GM12878 (cell line): ENCODE results near the gene NEK5. TPM values are rescaled to one million over a fixed set of nuclear protein-coding genes. Genes with fewer than 3 reads are reported as not detected.
"Not testable (repeated sequence)": the region's sequence is repeated elsewhere in the genome, so short reads cannot be mapped to it uniquely, and the experiment has no call there.

ENCODE experiments used
- ATAC-seq: fragments of 200-7000 bp; cut with Tn5 transposase; 3 replicates; pipeline ENCODE4 v1.9.1; 2020; ENCODE audit warnings: mild to moderate bottlenecking, moderate library complexity
- BruUV-seq: library from RNA; stranded (reverse); fragments of 400-500 nt; replicated peaks from 2 replicates; lab custom pipeline; 2021; lab: Mats Ljungman, UMichigan
- CTCF ChIA-PET: fragments of 300-600 bp; sonication (Branson Sonifier 250); formaldehyde crosslinking; extraction: SDS; loops from one replicate; lab custom pipeline; 2021; ENCODE audit warnings: inconsistent platforms; lab: Yijun Ruan, JAX
- POLR2A ChIA-PET: fragments of 350-600 bp; formaldehyde crosslinking; extraction: SDS; loops from one replicate; lab custom pipeline; 2021; ENCODE audit warnings: inconsistent platforms; lab: Charles Lee
- RAD21 ChIA-PET: fragments of 300-600 bp; sonication (Branson Sonifier 250); formaldehyde crosslinking; loops from one replicate; lab custom pipeline; 2023; ENCODE audit warnings: antibody characterized with exemption; ENCODE audit not compliant: unreplicated experiment; lab: Charles Lee
- SMC1A ChIA-PET: fragments of 300-600 bp; sonication (Branson Sonifier 250); formaldehyde crosslinking; loops from one replicate; lab custom pipeline; 2023; ENCODE audit not compliant: unreplicated experiment, uncharacterized antibody; lab: Charles Lee
- DNase-seq: peaks from one replicate; pipeline ENCODE4 v3.0.0-alpha.2; 2011; ENCODE audit warnings: low read depth, low spot score
- FAIRE-seq: peaks from 3 replicates; lab custom pipeline; 2011; peaks lifted over from hg19 to GRCh38; lab: Jason Lieb, UNC
- H2AFZ ChIP-seq: 2 replicates; pipeline ENCODE4 v1.6.0; 2011; ENCODE audit warnings: low read depth, low read length, control low read depth; ENCODE audit not compliant: control insufficient read depth
- H3K27ac ChIP-seq: 2 replicates; pipeline ENCODE4 v1.5.1; 2011; ENCODE audit warnings: control low read depth; ENCODE audit not compliant: control insufficient read depth, insufficient read depth
- H3K27me3 ChIP-seq, 2 experiments: replicated peaks in 1 of 2; 2 replicates each; pipeline versions ENCODE4 v1.6.0 to v1.6.1; 2011; ENCODE audit warnings: low read length in 1 of 2; ENCODE audit not compliant: control insufficient read depth in 2 of 2, insufficient read depth in 2 of 2
- H3K36me3 ChIP-seq, 2 experiments: 2 replicates each; pipeline ENCODE4 v1.5.1; 2011; ENCODE audit warnings: low read length in 1 of 2; ENCODE audit not compliant: control insufficient read depth in 2 of 2, insufficient read depth in 2 of 2
- H3K4me1 ChIP-seq: 2 replicates; pipeline ENCODE4 v1.6.1; 2011; ENCODE audit warnings: mild to moderate bottlenecking, low read length, moderate library complexity, mixed read lengths; ENCODE audit not compliant: control insufficient read depth, insufficient read depth
- H3K4me2 ChIP-seq: 2 replicates; pipeline ENCODE4 v1.6.0; 2011; ENCODE audit warnings: control low read depth; ENCODE audit not compliant: control insufficient read depth, insufficient read depth
- H3K4me3 ChIP-seq: fragments of 200-600 bp; sonication (generic); 2 replicates; pipeline ENCODE4 v1.5.1; 2016
- H3K79me2 ChIP-seq: 2 replicates; pipeline ENCODE4 v1.6.0; 2011; ENCODE audit warnings: low read length; ENCODE audit not compliant: control insufficient read depth, insufficient read depth
- H3K9ac ChIP-seq: 2 replicates; pipeline ENCODE4 v1.8.0; 2011; ENCODE audit warnings: low read length, control low read depth, mixed read lengths; ENCODE audit not compliant: control insufficient read depth, insufficient read depth
- H3K9me3 ChIP-seq: replicated peaks from 3 replicates; pipeline ENCODE4 v1.5.1; 2011; ENCODE audit warnings: mild to moderate bottlenecking, low read length; ENCODE audit not compliant: control insufficient read depth, insufficient read depth
- H4K20me1 ChIP-seq: 2 replicates; pipeline ENCODE4 v1.6.0; 2011; ENCODE audit not compliant: control insufficient read depth, insufficient read depth
- NBN ChIP-seq: fragments of 450-650 bp; IDR thresholded peaks from 2 replicates; pipeline ENCODE4 v1.6.1; 2016
- PML ChIP-seq: IDR thresholded peaks from 2 replicates; pipeline ENCODE4 v1.6.1; 2012; ENCODE audit warnings: low read length, inconsistent platforms
- POLR2A ChIP-seq: IDR thresholded peaks from 2 replicates; pipeline ENCODE4 v1.6.1; 2011; ENCODE audit warnings: low read depth, mild to moderate bottlenecking, low read length
- SRF ChIP-seq, 2 experiments: IDR thresholded peaks; 2 replicates each; pipeline ENCODE4 v1.6.1; 2011; ENCODE audit warnings: low read depth in 2 of 2, low read length in 2 of 2, mild to moderate bottlenecking in 1 of 2, moderate library complexity in 1 of 2
- SUPT20H ChIP-seq: IDR thresholded peaks from 2 replicates; pipeline ENCODE4 v1.6.1; 2011; ENCODE audit warnings: low read depth, mild to moderate bottlenecking, low read length, moderate library complexity, borderline replicate concordance; ENCODE audit not compliant: control insufficient read depth
- TCF7 ChIP-seq: IDR thresholded peaks from 2 replicates; pipeline ENCODE4 v1.6.1; 2014; ENCODE audit warnings: antibody characterized with exemption, borderline replicate concordance
- ZNF207 ChIP-seq: fragments of 450-650 bp; IDR thresholded peaks from 2 replicates; pipeline ENCODE4 v1.6.1; 2014; ENCODE audit warnings: antibody characterized with exemption, mild to moderate bottlenecking, borderline replicate concordance
- WGBS: methylation state at CpG from one replicate; pipeline ENCODE4 v1.1.6; 2016; ENCODE audit warnings: low lambda C conversion rate; ENCODE audit not compliant: insufficient replicate concordance, insufficient coverage; ENCODE audit errors: missing lambda C conversion rate; 5-methylcytosine and 5-hydroxymethylcytosine counted together
- in situ Hi-C: fragments of 300-500 bp; cut with MboI; formaldehyde crosslinking; loops from 9 replicates; pipeline ENCODE4 v1.14.3; 2018; ENCODE audit warnings: mixed read lengths
- intact Hi-C: fragments of 100-400 bp; cut with micrococcal nuclease; formaldehyde crosslinking; loops from one replicate; pipeline ENCODE4 v1.14.2; 2022; ENCODE audit not compliant: unreplicated experiment
- polyA plus RNA-seq, 11 experiments: library from polyadenylated mRNA; depleted of rRNA in 4 of 11; unstranded in 6 of 11; stranded (reverse) in 5 of 11; fragments of >200 nt; fragmentation: Nextera tagmentation in 4 of 11; fragmentation: Illumina TruSeq in 1 of 11; extraction: Ambion mirVana in 4 of 11; extraction: Trizol in 1 of 11; gene quantifications; 1 replicate in 1 of 11; 2 replicates in 10 of 11; pipeline versions ENCODE4 v1.2.1 to v1.2.3, GENCODE V29; 2011 to 2016; ENCODE audit warnings: inconsistent platforms in 2 of 11, missing spikeins in 2 of 11, low read depth in 1 of 11
- total RNA-seq, 4 experiments: library from RNA; depleted of rRNA in 3 of 4; stranded (reverse); fragments of >200 nt in 3 of 4; fragmentation: Illumina TruSeq in 1 of 4; extraction: Trizol in 1 of 4; gene quantifications; 2 replicates each; pipeline versions ENCODE4 v1.2.1 to v1.2.3, GENCODE V29; 2013 to 2021
- TF ChIP-seq, protein P1 (sequence below): fragments of 450-650 bp; IDR thresholded peaks from 2 replicates; pipeline ENCODE4 v1.6.1; 2017; ENCODE audit warnings: mild to moderate bottlenecking
- TF ChIP-seq, protein P2 (sequence below): fragments of 450-650 bp; IDR thresholded peaks from 2 replicates; pipeline ENCODE4 v1.6.1; 2016; ENCODE audit warnings: mild to moderate bottlenecking
- TF ChIP-seq, protein P3 (sequence below), 3 experiments: IDR thresholded peaks in 2 of 3; conservative IDR thresholded peaks in 1 of 3; 2 replicates each; pipeline ENCODE4 v1.5.1; 2011; ENCODE audit warnings: low read depth in 3 of 3, low read length in 3 of 3, mild to moderate bottlenecking in 3 of 3, control low read depth in 2 of 3, moderate library complexity in 2 of 3, inconsistent platforms in 1 of 3, mixed read lengths in 1 of 3; ENCODE audit not compliant: control insufficient read depth in 2 of 3, insufficient read depth in 1 of 3; ENCODE audit errors: extremely low read depth in 1 of 3
- TF ChIP-seq, protein P4 (sequence below): IDR thresholded peaks from 2 replicates; pipeline ENCODE4 v1.6.1; 2012; ENCODE audit warnings: low read length, inconsistent platforms

The NEK5 gene
- total and polyA plus RNA-seq, 10 of the 15 experiments (the other 5 are each of a cell fraction or from before 2014, with no cell fraction given) = 0.04 to 0.32 (median 0.20) TPM; not detected in 6

DNA sequence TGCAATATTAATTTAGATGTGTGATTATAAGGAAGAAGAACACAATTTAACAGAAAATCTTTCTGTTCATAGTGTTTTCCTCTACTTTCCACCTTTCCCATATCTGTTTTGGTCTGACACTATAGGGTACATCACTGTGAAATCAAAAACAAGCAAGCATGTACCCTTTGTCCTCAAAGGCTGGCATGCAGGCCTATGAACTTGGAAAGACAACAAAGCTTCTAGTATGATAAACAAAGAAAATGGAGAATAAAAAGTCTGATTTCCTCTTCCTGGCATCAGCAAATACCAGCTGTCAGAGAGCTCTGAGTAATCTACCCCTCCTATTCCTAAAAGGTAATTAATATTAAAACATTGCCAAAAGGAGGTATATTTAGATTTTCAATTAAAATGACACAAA, 36.1 kb upstream of the NEK5 start:
- no peak for FAIRE-seq
- Histone ChIP-seq H3K9ac (no peak overlapping the region), H2AFZ (no peak overlapping the region), H3K4me3 (no peak overlapping the region), H3K27me3 (no peaks in the 10 kb centered on the region), H3K9me3 (no peaks in the 10 kb centered on the region), H4K20me1 (no peaks in the 10 kb centered on the region), H3K79me2 (no peaks in the 10 kb centered on the region), H3K4me1 (no peaks in the 10 kb centered on the region), H3K36me3 (peaks cover 0 to 4% of the 10 kb centered on the region in 2 experiments; a peak in 1 of 4 replicates), H3K27ac (no peak overlapping the region), H3K4me2 (no peak overlapping the region)
- intact Hi-C loops (no loop called here), in situ Hi-C loops (no loop called here)
- no peak for DNase-seq
- no peak for TF ChIP-seq POLR2A
- TF ChIP-seq, protein P1, sequence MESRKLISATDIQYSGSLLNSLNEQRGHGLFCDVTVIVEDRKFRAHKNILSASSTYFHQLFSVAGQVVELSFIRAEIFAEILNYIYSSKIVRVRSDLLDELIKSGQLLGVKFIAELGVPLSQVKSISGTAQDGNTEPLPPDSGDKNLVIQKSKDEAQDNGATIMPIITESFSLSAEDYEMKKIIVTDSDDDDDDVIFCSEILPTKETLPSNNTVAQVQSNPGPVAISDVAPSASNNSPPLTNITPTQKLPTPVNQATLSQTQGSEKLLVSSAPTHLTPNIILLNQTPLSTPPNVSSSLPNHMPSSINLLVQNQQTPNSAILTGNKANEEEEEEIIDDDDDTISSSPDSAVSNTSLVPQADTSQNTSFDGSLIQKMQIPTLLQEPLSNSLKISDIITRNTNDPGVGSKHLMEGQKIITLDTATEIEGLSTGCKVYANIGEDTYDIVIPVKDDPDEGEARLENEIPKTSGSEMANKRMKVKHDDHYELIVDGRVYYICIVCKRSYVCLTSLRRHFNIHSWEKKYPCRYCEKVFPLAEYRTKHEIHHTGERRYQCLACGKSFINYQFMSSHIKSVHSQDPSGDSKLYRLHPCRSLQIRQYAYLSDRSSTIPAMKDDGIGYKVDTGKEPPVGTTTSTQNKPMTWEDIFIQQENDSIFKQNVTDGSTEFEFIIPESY = no peak
- no peak for TF ChIP-seq ZNF207
- TF ChIP-seq, protein P2, sequence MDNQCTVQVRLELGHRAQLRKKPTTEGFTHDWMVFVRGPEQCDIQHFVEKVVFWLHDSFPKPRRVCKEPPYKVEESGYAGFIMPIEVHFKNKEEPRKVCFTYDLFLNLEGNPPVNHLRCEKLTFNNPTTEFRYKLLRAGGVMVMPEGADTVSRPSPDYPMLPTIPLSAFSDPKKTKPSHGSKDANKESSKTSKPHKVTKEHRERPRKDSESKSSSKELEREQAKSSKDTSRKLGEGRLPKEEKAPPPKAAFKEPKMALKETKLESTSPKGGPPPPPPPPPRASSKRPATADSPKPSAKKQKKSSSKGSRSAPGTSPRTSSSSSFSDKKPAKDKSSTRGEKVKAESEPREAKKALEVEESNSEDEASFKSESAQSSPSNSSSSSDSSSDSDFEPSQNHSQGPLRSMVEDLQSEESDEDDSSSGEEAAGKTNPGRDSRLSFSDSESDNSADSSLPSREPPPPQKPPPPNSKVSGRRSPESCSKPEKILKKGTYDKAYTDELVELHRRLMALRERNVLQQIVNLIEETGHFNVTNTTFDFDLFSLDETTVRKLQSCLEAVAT = no peak
- TF ChIP-seq NBN = no peak
- TF ChIP-seq, protein P3, sequence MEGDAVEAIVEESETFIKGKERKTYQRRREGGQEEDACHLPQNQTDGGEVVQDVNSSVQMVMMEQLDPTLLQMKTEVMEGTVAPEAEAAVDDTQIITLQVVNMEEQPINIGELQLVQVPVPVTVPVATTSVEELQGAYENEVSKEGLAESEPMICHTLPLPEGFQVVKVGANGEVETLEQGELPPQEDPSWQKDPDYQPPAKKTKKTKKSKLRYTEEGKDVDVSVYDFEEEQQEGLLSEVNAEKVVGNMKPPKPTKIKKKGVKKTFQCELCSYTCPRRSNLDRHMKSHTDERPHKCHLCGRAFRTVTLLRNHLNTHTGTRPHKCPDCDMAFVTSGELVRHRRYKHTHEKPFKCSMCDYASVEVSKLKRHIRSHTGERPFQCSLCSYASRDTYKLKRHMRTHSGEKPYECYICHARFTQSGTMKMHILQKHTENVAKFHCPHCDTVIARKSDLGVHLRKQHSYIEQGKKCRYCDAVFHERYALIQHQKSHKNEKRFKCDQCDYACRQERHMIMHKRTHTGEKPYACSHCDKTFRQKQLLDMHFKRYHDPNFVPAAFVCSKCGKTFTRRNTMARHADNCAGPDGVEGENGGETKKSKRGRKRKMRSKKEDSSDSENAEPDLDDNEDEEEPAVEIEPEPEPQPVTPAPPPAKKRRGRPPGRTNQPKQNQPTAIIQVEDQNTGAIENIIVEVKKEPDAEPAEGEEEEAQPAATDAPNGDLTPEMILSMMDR (IDR thresholded peaks at IDR 0.05 in 2 of 3, conservative IDR thresholded peaks at IDR 0.05 in 1 of 3; ENCODE audit: control insufficient read depth in 2 of 3, extremely low read depth in 1 of 3, insufficient read depth in 1 of 3, low read depth in 3 of 3, low read length in 3 of 3) = no peak
- no peak for TF ChIP-seq PML
- no peak for TF ChIP-seq SRF (IDR thresholded peaks at IDR 0.05; ENCODE audit: low read depth in 2 of 2, low read length in 2 of 2)
- TF ChIP-seq, protein P4, sequence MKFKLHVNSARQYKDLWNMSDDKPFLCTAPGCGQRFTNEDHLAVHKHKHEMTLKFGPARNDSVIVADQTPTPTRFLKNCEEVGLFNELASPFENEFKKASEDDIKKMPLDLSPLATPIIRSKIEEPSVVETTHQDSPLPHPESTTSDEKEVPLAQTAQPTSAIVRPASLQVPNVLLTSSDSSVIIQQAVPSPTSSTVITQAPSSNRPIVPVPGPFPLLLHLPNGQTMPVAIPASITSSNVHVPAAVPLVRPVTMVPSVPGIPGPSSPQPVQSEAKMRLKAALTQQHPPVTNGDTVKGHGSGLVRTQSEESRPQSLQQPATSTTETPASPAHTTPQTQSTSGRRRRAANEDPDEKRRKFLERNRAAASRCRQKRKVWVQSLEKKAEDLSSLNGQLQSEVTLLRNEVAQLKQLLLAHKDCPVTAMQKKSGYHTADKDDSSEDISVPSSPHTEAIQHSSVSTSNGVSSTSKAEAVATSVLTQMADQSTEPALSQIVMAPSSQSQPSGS = no peak
- no peak for TF ChIP-seq SUPT20H
- no peak for TF ChIP-seq TCF7
- ChIA-PET POLR2A (interaction anchor here (0.5 kb wide), 1 partner anchor 21 kb away, joined by 4 read pairs; no protein-coding TSS in a partner anchor), CTCF (interaction anchor here (0.6 to 0.7 kb wide), 2 partner anchors 22 to 317 kb away, joined by 3 read pairs; no protein-coding TSS in a partner anchor), SMC1A (no interaction called here), RAD21 (no interaction called here)
- no peak for ATAC-seq
- no TSS peak for BruUV-seq

DNA sequence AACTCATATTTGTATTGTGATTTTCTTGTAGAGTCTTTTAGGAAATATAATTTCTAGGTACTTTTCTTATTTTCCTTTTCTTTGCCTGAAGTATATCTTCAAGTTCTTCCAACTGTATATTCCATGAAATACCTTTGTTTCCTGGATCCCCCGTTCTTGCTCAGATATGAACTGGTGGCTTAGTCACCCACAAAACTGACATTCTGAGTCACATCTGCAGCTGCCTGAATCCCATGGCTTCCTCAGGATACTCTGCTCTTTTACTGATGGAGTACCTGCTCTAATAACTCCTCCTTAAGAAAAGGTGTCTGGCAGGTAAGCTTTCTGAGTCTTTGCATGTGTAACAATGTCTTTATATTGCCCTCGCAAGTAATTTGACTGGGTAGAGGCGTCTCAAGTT, 35.0 kb upstream of the NEK5 start:
- CTCF ChIA-PET, FAIRE-seq: not testable (repeated sequence)

More for the DNA sequence above, 35.0 kb upstream of the NEK5 start:
- H3K9me3 ChIP-seq, H3K4me2 ChIP-seq, H3K27ac ChIP-seq, intact Hi-C loops, ATAC-seq, H3K4me1 ChIP-seq, RAD21 ChIA-PET, POLR2A ChIA-PET, in situ Hi-C loops, H3K9ac ChIP-seq, H4K20me1 ChIP-seq, BruUV-seq, H3K36me3 ChIP-seq, H3K4me3 ChIP-seq, DNase-seq, H2AFZ ChIP-seq, H3K79me2 ChIP-seq, H3K27me3 ChIP-seq: not testable (repeated sequence)
- SMC1A ChIA-PET = interaction anchor here (1.4 kb wide), 1 partner anchor 8 kb away, joined by 3 read pairs; no protein-coding TSS in a partner anchor
- 95% methylated on average over 3 of the region's 3 CpGs for WGBS
